ENCODE measurements around the gene POLR2E.

The POLR2E gene

DNA sequence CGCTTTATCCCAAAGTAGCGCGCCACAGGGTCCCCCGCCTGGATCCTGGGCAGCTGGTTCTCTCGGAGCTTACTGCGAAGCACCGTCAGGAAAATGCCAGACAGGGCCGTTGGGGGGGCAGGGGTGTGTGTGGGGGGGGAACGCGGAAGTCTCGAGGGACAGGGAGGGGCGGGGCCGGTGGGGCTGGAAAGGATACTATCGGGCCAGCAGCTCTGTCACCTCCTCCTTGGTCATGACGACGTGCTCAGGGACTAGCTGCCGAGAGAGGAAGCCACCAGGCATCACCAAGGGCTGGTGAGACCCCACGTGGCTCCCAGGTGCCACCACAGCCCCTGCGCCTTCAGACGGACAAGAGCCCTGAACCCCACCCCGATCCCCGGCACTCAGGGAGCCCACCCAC is 5.3 kb downstream of the POLR2E start:
- H3K36me3 ChIP-seq (ENCODE audit: low read depth): peaks cover 46% of the 10 kb centered on the region
- TF ChIP-seq, protein P1, sequence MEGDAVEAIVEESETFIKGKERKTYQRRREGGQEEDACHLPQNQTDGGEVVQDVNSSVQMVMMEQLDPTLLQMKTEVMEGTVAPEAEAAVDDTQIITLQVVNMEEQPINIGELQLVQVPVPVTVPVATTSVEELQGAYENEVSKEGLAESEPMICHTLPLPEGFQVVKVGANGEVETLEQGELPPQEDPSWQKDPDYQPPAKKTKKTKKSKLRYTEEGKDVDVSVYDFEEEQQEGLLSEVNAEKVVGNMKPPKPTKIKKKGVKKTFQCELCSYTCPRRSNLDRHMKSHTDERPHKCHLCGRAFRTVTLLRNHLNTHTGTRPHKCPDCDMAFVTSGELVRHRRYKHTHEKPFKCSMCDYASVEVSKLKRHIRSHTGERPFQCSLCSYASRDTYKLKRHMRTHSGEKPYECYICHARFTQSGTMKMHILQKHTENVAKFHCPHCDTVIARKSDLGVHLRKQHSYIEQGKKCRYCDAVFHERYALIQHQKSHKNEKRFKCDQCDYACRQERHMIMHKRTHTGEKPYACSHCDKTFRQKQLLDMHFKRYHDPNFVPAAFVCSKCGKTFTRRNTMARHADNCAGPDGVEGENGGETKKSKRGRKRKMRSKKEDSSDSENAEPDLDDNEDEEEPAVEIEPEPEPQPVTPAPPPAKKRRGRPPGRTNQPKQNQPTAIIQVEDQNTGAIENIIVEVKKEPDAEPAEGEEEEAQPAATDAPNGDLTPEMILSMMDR (IDR thresholded peaks at IDR 0.05; ENCODE audit: poor library complexity, severe bottlenecking): no peak

DNA sequence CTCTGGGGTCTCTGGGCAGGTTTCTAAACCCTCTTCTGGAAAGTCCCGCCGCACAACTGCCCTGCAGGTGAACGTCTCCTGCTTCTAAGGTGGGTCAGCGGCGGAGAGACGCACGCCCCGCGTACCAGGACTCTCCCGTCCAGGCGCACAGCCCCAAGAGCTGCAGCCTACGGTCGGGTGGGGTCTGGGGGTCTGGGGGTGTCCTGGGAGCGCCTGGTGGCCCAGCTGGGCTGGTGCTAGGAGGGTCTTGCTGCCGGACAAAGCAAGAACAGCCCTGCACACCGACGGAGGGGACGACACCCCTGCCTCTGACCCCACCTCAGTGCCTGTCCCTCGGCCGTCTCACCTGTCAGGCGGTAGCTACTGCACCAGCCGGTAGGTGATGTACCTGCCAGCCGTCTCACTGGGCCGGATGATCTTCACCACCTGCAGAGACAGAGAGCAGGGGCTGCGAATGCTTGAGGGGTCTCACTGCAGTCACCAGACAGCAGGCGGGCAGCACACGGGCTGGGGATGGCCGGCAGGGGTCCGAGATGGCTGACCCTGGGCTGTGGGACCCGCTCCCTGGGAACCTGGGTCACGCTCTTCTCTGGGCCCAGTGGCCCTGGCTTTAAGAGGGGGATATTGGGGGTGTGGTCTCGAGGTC is 5.9 kb downstream of the POLR2E start:
- TF ChIP-seq, protein P1 (IDR thresholded peaks at IDR 0.05; ENCODE audit: poor library complexity, severe bottlenecking): no peak
- ATAC-seq (ENCODE audit: low read depth) (no peak), DNase-seq (ENCODE audit: low spot score) (peak; percentile 54)
- Histone ChIP-seq H3K27ac (ENCODE audit: poor library complexity, severe bottlenecking) (no peak overlapping the region), H3K27me3 (ENCODE audit: insufficient read depth, poor library complexity, severe bottlenecking) (no peaks in the 10 kb centered on the region), H3K36me3 (ENCODE audit: low read depth) (peaks cover 46% of the 10 kb centered on the region), H3K4me3 (ENCODE audit: severe bottlenecking) (no peak overlapping the region), H3K9me3 (ENCODE audit: severe bottlenecking) (no peaks in the 10 kb centered on the region), H3K4me1 (ENCODE audit: insufficient read depth, poor library complexity, severe bottlenecking) (no peaks in the 10 kb centered on the region)

More for the DNA sequence above, 5.3 kb downstream of the POLR2E start:
- Histone ChIP-seq H3K27me3 (ENCODE audit: insufficient read depth, poor library complexity, severe bottlenecking) (no peaks in the 10 kb centered on the region), H3K4me1 (ENCODE audit: insufficient read depth, poor library complexity, severe bottlenecking) (no peaks in the 10 kb centered on the region), H3K4me3 (ENCODE audit: severe bottlenecking) (no peak overlapping the region), H3K9me3 (ENCODE audit: severe bottlenecking) (no peaks in the 10 kb centered on the region), H3K27ac (ENCODE audit: poor library complexity, severe bottlenecking) (no peak overlapping the region)
- DNase-seq (ENCODE audit: low spot score) (peak; percentile 45), ATAC-seq (ENCODE audit: low read depth) (no peak)

DNA sequence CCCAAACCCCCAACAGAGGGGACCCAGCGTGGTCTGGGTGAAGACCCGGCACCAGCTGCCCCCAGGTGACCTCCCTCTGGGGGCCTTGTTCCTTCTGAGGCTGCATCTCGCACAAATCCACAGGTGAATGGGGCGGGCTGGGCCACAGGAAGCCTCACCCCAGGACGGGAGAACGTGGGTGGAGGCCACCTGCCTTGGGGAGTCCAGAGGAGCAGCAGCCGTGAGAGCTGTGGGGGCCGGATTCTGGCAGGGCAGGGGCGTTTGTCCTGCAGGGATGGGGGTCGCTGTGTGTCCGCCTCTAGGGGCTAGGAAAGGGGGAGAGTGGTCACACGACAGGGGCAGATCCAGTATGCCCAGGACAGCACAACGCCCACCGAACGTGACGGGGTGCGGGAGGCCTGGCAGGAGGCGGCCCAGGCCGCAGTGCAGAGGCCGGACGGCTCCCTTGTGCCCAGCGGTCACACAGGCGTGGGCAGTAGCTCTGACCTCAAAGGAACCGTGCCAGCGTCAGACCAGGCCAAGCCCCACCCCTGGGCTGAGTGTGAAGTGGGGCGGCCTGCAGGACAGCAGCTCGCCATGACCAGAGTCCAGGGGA is 6.7 kb downstream of the POLR2E start:
- Histone ChIP-seq H3K27me3 (ENCODE audit: insufficient read depth, poor library complexity, severe bottlenecking) (no peaks in the 10 kb centered on the region), H3K27ac (ENCODE audit: poor library complexity, severe bottlenecking) (no peak overlapping the region), H3K4me3 (ENCODE audit: severe bottlenecking) (no peak overlapping the region), H3K36me3 (ENCODE audit: low read depth) (peaks cover 43% of the 10 kb centered on the region), H3K9me3 (ENCODE audit: severe bottlenecking) (no peaks in the 10 kb centered on the region), H3K4me1 (ENCODE audit: insufficient read depth, poor library complexity, severe bottlenecking) (no peaks in the 10 kb centered on the region)
- TF ChIP-seq, protein P1 (IDR thresholded peaks at IDR 0.05; ENCODE audit: poor library complexity, severe bottlenecking): no peak
- DNase-seq (ENCODE audit: low spot score): peak; percentile 45
- no peak for ATAC-seq (ENCODE audit: low read depth)

DNA sequence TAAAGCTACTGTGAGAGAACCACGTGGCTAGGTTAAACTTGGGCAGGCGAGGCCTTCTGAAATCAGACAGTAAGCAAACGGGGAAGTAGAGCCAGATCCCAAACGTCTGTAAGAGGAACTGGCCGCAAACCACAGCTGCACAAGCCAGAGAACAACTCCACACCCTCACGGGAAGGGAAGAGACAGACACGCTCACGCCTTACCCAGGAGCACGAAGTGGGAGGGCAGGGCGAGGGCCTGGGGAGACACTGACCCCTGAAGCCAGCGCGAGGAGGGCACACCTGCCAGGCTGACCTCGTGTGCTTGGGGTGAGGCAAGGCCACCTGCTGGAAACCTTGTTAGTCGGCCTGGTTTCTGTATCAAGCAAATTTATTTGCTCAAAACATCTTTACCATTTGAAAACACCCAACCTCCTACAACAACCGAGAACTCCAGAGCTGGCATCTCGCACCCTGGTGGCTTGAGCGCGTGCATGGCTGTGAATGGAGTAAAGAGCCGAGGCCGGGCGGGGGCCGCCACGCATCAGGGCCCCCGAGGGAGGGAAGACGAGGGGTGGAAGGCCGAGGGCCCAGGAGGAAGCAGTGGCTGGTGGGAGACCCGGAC is 7.3 kb downstream of the POLR2E start:
- H3K4me1 ChIP-seq (ENCODE audit: insufficient read depth, poor library complexity, severe bottlenecking): no peaks in the 10 kb centered on the region
- no peak overlapping the region for H3K27ac ChIP-seq (ENCODE audit: poor library complexity, severe bottlenecking)
- no peaks in the 10 kb centered on the region for H3K27me3 ChIP-seq (ENCODE audit: insufficient read depth, poor library complexity, severe bottlenecking)

More for the DNA sequence above, 7.3 kb downstream of the POLR2E start:
- peaks cover 40% of the 10 kb centered on the region for H3K36me3 ChIP-seq (ENCODE audit: low read depth)
- H3K4me3 ChIP-seq (ENCODE audit: severe bottlenecking): no peak overlapping the region
- TF ChIP-seq, protein P1 (IDR thresholded peaks at IDR 0.05; ENCODE audit: poor library complexity, severe bottlenecking): no peak
- DNase-seq (ENCODE audit: low spot score): no peak
- ATAC-seq (ENCODE audit: low read depth): no peak
- H3K9me3 ChIP-seq (ENCODE audit: severe bottlenecking): no peaks in the 10 kb centered on the region
